HG03039 (cell line): ENCODE measurements around the gene VWDE.
"Not testable (repeated sequence)": the region's sequence is repeated elsewhere in the genome, so short reads cannot be mapped to it uniquely, and the experiment has no call there.

Experiments used
- ATAC-seq: cut with Tn5 transposase; IDR thresholded peaks from one replicate; pipeline ENCODE4 v1.9.1; 2021; ENCODE audit warnings: mild to moderate bottlenecking, moderate library complexity; ENCODE audit not compliant: unreplicated experiment

The VWDE gene

DNA sequence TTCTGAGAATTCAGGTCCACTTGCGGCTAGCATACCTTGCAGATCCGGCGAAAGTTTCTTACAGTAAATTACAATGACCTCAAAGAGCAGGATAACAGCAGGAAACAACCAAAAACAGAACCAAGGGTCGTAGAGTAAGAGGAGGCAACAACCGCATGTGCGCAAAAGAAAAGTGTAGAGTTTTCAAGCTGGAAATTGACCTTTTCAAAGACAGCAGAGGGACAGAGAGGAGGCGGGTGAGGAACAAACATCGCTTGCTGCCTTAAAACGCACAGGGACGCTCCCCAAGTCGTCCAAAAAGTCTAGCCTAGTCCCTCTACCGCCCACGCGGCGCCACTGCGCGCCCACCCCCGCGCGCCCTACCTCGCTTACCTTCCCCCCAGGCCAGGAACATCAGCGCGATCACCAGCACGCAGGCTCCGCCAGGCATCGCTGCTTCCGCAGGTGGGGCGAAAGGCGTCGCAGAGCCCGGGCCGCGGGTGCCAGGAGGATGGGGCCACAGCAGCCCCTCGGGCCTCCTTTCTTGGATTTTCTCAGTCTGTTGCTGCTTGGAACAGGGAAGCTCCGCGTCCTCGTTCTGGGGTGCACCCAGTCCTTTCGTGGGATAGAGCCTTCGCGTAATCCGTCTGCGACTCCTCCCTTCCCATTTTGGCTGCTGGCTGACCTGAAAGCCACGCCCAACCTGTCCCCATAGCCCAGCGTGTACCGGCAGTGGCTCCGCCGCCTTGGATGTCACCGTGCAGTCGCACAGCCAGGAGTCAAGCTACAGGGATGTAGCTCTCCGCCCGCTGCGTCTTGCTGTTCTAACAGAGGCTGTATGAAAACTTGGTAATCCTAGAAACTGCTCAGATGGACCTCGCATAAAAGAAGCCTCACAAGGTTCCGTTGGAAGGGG, at the start of gene VWDE:
VWDE (minus strand) TSS at position 579 of the 895 bp plus-strand sequence; CDS start at position 430, 149 bp downstream.
- no peak for ATAC-seq

- not testable (repeated sequence) for ATAC-seq
These were observed 49.5 kb upstream of the VWDE start for GRCh38 chr7:12453136-12453535.

GRCh38 chr7:12450615-12451014, 47.0 kb upstream of the VWDE start:
- no peak for ATAC-seq

DNA sequence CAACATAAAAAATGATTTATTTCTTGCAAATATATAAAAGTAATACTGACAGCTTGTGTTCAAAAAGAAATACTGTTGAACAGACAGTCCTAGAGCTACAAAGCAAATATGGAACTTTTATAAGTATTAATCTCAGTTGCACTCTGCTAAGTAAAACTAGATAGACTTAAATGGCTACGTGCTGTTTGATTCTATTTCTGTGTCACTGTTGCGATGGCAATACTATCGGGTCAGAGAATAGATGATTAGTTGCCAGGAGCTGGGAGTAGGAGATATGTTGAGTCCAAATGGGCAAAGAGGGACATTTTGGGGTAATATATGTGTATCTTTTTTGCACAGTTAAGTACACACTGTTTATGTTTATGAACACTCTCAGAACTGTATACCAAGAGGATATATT, 41.1 kb upstream of the VWDE start:
- ATAC-seq: no peak

DNA sequence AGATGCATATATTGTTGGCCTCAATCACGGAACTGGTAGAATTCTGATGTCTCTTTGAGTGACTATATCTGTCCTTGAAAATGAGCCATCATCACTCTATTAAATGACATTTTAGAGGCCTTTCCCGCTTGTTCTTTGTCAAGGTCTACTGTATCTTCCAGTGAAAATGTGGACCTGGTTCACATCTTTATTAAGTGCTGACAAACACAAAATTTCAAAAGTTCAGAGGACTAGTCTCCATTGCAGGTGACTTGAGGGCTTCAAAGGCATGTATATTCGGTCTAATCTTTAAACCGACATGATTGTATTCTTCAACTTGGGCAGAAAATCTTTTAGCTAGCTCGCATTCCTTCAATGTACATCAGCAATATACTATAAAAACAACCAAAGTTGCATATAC, 36.6 kb upstream of the VWDE start:
- no peak for ATAC-seq

GRCh38 chr7:12436896-12437535, 33.4 kb upstream of the VWDE start:
- no peak for ATAC-seq

DNA sequence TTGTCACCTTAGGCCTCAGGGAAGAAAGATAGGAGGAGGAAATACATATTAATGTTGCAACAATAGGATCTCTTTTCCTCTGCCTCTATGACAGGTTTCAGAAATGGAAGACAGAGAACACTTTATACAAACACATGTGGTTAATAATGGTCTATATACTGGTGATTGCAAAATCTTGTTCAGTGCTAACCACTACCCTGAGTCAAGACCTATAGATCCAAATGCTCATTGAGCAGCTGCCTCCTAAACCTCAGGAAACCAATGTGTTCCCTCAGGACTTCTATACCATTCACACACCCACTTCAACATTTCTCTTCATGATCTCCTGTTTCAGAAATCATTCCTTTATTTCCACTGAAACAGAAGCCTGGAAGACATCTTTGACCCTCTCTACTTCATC, 32.5 kb upstream of the VWDE start:
- no peak for ATAC-seq

DNA sequence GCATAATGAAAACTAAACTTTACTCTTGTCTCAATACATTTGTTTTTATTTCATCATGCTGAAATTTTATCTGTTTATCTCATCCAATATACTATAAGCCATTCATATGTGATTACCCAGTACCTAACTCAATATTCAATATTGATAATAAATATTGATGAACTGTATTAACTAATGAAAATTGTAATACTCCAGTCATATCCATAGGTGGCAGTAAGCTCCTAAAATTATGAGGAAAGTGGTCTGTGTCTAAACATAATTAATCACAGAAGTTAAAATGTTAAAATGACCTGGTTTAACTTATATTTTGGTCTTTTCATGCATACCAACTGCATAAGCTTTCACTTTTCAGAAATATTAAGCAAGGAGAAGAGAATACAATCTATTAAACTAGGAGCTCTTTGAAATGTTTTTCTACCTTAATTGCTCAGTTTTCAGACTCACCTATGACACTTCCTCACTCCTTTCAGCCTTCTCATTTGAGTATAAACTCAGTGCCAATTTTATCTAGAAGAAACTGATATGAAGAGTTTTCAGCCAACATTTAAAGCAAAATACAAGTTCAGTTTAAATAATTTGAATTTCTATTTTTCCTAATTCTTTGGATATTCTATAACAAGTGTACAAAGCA, 30.5 kb upstream of the VWDE start:
- no peak for ATAC-seq

GRCh38 chr7:12431886-12432556, 28.4 kb upstream of the VWDE start:
- ATAC-seq: no peak

GRCh38 chr7:12425311-12425710, 21.6 kb upstream of the VWDE start:
- no peak for ATAC-seq

GRCh38 chr7:12423997-12424745, 20.5 kb upstream of the VWDE start:
- ATAC-seq: no peak

DNA sequence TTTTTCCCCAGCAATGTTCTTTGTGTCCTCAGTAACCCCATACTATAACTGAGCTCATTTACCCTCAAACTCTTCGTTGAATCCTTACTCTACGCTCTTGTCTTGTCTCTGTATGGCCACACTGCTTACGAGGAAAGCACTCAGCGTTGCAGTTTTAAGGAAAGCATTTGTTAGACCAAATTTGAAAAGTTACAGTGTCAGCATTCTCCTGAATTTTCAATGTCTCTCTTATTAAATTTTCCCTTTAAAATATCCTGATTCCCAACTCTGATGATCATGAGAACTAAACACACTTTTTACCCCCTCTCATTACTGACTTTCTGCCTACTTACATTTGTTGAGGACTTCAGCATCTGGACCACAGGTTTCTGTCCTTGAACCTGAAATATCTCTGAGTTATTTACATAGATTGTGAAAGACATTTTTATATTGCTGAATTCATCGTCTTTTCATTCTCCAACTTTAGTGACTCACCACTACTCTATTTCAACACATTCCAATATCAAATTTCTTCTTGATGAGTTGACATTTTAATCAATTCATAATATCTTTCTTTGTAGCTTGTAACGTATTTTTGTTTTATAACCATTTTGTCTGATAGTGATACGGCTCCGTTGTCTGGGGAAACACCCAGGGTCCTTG, 19.8 kb upstream of the VWDE start:
- ATAC-seq: no peak

DNA sequence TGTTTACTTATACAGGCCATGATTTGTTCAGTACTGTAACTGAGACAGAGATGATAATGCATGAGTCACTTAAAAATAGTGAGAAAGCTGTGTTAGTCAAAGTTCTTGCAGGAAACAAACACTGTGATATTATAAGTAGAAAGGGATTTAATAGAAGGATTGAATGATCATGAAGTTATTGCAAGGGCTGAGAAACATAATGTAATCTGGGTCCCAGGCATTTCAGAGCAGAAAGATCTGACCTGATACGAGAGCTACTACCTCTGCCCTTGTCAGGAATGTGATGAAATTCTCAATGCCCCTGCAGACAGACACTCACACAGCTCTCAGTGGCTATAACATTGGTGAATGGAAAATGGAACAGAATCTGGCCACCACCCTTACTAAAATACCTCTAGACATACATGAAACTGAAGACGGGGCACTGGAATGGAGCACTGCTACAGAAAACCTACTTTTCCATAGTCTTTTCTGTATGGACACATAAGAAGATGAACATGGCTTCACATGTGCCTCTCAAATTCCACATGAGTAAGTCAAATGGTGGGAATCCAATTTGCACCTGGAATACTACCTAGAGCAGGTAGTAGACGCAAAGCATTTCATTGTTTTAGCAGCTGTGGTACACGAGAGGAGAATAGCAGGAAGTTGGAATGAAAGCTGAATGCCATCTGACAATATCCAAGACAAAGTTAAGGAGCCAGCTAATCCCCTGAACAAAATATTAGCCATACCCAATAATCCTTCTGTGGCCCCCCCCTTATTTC, 19.1 kb upstream of the VWDE start:
- no peak for ATAC-seq

DNA sequence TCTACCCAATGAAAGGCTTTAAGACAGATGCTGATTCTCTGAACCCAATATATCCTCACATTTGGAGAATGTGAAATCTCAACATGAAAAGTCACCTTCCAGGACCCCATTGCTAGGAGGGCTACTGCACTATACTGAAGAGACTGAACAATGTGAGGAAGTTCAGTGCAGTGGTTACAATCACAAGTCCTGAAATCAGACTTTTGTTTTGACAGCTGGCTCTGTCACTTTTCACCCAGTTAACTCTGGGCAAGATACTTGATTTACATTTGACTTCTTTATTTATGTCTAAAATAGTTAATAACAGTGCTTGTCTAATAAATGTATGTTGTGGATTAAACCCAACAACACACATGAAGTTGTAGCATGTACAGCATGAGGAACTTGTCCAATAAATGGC, 14.8 kb upstream of the VWDE start:
- no peak for ATAC-seq

GRCh38 chr7:12415072-12415471, 11.4 kb upstream of the VWDE start:
- no peak for ATAC-seq

DNA sequence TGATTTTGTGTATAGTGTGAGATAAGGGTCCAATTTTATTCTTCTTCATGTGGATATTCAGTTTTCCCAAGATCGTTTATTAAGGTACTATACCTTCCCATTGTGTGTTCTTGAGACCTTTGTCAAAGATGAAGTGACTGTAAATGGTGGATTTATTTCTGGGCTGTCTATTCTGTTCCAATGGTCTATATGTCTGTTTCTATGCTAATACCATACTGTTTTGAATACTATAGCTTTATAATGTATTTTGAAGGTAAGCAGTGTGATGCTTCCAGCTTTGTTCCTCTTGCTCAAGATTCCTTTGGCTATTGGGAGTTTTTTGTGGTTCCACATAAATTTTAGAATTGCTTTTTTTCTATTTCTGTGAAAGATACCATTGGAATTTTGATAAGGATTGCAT, 8.7 kb upstream of the VWDE start:
- ATAC-seq: no peak

DNA sequence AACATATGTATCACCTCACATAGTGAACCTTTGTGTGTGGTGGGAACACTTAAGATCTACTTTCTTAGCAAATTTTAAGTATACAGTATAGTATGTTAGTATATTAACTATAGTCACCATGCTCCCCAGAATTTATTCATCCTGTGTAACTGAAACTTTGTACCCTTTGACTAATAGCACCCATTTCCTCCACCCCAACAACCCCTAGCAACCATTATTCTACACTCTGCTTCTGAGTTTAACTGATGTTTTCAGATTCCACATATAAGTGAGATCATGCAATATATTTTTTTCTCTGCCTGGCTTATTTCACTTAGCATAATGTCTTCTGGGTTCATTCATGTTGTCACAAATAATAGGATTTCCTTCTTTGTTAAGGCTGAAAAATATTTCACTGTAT, 6.9 kb upstream of the VWDE start:
- ATAC-seq: no peak

DNA sequence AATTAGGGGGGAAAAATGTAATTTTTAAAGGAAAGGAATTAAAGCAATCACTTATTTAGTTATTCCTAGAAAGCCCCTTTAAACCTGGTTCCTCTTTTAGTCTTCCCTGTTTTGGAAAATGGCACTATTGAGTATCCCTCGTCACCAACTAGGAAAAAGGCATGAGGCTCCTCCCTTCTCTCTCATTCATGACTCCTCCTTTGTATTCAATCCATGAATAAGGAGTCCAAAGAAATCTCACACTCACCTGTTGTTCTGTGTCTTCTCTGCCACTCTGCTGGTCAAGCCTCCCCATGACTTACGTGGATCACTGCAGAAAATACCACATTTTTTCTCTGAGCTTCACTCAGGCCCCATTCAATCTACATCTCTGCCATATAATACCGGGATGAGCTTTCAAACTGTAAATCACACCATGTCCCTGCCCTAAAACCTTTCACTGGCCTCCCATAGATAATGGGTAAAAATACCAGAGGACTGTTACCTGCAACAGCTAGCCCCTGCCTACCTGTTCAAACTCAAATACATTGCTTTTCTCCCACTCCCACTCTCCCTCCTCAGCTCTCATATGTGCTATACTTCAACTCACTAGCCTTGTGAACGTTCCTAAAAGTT, 5.5 kb upstream of the VWDE start:
- ATAC-seq: no peak

DNA sequence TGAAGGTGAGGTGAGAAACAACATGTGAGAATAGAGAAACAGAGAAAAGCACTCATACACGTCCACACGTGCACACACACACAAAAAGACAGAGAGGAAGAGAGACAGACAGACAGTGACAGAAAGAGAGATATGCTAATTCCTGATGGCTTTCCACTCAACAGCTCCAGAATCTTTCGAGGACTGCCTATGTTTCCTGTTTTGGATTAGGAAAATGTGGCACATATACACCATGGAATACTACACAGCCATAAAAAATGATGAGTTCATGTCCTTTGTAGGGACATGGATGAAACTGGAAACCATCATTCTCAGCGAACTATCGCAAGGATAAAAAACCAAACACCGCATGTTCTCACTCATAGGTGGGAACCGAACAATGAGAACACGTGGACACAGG, 4.0 kb upstream of the VWDE start:
- not testable (repeated sequence) for ATAC-seq
